Measurements from ENCODE around the gene GTF2H3.

Gene GTF2H3

DNA sequence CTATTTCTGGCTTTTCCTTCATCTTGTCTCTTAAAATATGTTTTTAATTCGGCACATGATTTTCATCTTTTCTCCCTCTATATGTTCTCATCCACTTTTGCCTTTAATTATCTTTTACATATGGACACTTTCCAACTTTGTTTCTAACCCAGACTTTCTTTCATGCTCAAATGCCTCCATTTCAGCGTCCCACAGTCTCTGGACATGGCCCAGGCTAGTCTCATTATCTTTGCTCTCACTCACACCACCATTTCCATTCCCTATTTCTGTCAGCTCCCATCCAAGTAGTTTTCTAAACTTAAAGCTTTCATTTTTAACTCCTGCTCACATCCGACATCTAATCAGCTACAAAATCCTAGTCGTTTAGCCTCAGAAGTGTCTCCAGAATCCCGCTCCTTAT lies 14.8 kb downstream of the GTF2H3 start:
- no peak for DNase-seq

DNA sequence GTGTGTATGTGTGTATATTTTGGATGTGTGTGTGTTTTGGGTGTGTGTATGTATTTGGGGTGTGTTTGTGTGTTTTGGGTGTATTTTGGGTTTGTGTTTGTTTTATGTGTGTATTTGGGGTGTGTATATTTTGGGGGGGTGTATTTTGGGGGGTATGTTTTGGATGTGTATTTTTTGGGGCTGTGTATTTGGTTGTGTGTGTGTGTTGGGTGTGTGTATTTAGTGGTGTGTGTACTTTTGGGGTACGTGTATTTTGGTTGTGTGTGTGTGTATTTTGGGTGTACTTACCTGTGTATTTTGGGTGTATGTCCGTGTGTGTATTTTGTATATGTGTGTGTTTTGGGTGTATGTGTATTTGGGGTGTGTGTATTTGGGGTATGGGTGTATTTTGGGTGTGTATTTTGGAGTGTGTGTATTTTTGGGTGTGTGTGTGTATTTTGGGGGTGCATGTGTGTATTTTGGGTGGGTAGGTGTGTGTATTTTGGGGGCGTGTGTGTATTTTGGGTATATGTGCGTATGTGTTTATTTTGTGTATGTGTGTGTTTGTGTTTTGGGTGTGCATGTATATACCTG lies 20.6 kb downstream of the GTF2H3 start:
- no peak for DNase-seq

DNA sequence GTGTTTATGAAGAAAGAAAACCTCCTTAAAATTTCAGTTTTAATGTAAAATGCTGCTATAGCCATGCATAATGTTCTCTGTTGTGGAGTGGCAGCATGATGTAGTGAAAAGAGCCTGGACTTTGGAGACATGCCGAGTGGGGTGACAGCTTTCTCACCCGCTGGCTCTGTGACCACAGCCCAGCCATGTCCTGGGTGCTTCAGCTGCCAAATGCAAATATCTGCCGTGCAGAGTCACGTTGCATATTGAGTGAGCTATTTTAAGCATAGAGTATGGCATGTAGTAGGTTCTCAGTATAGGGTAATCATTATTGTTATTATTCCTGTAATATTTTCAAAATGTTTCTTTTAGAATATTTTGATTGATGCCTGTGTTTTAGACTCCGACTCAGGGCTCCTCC lies 21.8 kb downstream of the GTF2H3 start:
- no peak for DNase-seq

DNA sequence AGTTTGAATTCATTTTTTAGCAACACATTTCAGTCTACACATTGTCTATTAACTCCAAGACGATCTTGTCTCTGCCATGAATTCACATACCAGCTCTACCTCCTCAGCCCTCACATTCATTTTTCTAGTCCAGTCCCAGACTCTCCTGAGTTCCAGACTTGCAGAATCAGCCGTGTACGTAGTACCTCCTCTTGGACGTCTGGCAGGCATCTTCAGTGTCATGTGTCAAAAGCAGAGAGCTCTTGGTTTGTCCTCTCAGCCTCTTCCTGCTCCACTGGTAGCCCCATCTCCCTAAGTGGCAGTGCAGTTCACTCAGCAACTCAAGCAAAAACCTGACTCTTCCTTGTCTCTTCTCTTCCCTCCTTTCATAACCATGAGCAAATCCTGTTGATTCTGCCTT lies 22.8 kb downstream of the GTF2H3 start:
- no peak for DNase-seq

DNA sequence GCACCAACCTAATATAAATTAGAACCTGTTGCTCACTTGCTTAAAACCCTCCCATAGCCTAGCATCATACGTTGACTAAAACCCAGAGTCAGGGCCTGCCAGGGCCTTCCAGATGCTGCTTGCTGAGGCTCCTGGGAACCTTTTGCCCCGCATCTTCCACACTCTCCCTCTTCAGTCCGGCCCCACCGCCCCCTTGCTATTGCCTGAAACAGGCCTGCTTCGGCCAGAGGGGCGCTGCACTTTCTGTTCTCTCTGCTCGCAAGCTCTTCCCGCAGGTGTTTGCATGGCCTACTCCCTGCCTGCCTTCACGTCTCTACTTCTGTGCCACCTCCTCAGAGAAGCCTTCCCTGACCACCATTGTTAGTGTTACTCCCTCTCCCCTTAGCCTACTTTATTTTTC lies 23.6 kb downstream of the GTF2H3 start:
- DNase-seq: no peak

DNA sequence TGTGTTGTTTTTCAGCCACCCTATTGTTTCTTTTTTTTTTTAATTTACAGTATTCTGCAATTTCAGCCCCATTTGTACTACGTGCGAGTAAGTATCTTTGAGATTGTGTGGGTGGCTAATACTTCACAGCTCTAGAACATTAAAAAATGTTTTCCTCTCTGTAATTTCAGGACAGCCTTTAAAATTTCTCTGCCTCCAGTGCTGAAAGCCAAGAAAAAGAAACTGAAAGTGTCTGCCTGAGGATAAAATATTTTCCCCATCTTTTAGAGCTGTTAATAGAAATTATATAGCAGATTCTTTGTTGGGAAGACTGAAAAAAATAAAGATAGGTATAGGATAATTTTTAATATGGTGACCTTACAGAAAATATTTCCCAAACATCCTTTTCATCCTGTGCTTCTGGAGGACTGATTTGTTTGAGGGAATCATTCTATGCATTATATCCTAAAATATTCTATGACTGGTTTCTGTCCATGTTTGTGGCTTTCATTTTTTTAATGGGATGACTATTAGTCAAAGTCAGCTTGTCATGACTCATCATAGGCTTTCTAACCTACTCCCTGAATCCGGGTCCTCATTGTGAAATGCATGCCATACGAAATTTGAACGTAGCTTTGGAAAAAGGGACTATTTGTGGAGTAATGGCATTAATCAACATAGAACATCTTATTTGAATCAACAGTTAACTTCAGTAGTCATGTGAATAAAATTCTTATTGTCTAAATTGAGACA lies 26.5 kb downstream of the GTF2H3 start:
- DNase-seq: no peak

DNA sequence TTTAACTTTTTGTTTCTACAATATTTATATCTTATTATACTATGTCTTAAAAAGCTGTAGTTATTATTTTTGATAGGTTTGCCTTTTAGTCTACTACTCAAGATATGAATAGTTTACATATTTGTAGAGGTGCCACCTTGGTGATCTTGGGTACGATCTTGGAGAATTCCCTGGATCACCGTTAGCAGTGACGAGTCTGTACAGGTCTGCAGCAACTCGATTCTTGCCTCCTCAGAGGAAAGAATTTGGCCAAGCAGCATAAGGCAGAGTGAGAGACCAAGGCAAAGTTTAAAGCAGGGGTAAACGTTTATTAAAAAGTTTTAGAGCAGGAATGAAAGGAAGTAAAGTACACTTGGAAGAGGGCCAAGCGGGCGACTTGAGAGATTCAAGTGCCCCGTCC lies 34.1 kb downstream of the GTF2H3 start:
- no peak for DNase-seq

DNA sequence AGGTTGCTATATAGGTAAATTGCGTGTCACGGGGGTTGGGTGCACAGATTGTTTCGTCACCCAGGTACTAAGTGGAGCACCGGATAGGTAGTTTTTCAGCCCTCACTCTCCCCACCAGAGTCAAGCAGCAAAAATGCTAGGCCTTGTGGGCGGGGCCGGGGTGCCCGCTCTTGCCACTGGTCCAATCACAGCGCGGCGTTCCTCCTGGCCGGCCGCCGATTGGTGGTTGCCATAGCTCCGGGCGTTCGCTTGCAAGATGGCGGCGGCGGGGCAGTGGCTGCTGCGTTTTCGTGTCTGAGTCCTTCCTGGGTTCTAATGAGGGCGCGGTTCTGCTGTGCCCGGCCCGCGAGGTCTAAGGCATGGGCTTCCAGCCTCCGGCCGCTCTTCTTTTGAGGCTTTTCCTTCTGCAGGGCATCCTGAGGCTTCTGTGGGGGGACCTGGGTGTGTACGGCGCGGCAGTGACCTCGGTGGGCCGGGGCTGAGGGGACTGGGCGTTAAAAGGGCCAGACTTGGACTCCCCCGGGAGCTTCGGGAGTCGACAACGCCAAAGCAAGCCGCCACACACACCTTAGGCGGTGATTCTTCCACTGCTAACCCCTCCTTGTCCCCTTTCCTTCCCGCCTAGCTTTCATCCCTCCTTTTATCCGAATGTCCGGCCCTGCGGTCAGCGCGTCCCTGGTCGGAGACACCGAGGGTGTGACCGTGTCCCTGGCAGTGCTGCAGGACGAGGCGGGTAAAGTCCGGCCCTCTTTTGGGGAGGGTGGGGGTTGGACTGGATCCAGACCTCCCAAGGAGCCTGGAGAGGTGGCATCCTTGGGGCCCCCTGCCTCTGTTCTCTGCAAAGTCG lies 37.5 kb downstream of the GTF2H3 start, which contains the start of gene TCTN2:
Gene TCTN2 (plus strand): TSS at position 232 of the 847 bp plus-strand sequence. CDS start 128 bp downstream, at position 360.
- DNase-seq: peak; percentile 90

DNA sequence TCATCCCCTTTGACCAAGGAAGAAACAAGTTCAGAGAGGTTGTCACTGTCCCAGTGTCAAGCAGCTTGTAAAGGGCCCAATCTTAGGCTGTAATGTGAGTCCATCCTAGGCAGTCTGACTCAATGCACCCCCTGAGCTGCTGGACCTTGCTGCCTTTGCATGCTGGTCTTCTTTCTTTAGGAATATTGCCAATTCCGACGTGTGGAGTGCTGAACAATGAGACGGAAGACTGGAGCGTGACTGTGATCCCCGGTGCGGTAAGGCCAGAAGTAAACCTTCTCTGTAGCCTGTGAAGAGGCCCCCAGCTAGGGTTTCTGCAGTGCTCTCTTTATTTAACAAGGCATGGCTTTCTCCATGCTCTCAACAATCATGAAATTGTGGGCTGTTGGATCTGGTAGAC lies 38.2 kb downstream of the GTF2H3 start:
- no peak for DNase-seq

DNA sequence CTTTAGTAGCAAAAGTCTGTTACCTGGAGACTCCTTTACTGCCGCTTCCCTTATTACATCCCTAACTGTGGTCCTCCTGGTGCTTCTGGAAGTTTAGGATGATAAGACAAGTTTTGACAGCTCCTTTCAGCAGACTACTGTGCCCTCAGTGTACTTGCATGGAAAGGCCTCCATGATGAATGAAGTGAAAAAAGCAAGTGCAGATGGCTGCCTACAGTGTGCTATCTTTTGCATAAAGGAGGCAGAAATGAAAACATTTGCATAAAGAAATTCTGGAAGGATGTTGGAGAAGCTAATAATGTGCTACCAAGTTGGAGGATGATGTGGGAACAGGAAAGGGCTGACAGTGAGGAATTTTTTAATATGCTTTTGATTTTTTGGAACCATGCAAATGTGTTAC lies 41.8 kb downstream of the GTF2H3 start:
- no peak for DNase-seq

DNA sequence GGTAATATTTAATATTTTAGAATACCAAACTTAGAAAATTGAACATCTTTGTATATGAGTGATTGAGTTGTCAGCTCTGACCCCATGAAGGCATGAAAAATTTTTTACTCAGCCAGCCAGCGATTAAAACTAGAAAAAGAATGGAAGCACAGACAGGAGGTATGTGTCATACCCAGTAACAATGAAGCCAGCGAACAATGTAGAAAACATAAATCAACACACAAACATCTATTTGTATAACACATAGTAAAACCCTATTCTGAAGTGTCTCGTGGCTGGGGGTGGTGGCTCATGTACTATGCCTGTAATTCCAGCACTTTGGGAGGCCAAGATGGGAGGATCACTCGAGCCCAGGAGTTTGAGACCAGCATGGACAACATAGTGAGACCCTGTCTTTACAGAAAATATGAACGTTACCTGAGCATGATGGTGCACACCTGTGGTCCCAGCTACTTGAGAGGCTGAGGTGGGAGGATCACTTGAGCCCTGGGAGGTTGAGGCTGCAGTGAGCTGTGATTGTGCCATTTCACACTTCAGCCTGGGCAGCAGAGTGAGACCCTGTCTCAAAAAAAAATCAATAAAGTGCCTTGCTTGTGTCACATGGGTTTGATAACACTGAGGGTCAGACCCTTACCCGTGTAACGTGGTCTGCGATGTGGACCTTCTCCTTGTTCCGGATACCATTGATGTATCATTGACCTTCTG lies 43.1 kb downstream of the GTF2H3 start:
- no peak for DNase-seq

DNA sequence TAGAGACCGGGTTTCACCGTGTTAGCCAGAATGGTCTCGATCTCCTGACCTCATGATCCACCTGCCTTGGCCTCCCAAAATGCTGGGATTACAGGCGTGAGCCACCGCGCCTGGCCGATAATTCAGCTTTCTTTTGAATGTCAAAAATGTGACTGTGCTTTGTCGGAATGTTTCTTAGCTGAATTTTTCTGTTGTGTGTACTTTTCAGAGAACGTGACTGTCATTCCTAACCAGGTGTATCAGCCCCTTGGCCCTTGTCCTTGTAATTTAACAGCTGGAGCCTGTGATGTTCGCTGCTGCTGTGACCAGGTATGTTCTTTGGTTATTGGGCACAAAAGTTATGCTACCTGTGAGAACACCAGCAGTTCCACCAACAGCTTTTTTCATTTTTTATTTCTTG lies 45.4 kb downstream of the GTF2H3 start:
- no peak for DNase-seq

DNA sequence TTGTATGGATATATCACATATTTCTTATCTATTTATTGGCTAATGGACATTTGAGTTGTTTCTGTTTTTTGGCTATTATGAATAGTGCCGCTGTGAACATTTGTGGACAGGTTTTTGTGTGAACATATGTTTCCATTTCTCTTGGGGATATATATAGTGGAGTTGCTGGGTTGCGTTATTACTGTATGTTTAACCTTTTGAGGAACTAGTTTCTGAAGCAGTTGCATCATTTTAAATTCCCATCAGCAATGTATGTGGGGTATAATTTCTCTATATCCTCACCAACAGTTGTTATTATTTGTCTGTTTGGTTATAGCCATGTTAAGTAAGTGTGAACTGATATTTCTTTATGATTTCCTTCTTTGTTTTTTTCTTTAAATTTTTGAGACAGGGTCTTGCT lies 48.0 kb downstream of the GTF2H3 start:
- no peak for DNase-seq

DNA sequence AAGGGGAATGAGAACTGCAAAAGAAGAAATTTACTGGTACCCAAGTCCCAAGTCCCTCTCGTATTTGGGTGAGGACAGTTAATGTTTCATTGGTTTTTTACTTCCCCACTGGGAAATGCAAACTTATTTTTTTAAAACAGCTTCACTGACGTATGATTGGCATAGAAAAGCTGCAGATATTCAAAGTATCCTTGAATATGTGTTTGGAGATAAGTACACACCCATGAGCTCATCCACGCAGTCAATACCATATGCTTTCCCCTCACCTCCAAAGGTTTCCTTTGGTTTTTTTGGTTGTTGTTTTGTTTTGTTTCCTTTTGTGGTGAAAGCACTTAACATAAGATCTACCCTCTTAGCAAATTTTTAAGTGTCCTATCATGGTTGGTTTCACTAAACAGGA lies 50.3 kb downstream of the GTF2H3 start:
- DNase-seq: no peak

DNA sequence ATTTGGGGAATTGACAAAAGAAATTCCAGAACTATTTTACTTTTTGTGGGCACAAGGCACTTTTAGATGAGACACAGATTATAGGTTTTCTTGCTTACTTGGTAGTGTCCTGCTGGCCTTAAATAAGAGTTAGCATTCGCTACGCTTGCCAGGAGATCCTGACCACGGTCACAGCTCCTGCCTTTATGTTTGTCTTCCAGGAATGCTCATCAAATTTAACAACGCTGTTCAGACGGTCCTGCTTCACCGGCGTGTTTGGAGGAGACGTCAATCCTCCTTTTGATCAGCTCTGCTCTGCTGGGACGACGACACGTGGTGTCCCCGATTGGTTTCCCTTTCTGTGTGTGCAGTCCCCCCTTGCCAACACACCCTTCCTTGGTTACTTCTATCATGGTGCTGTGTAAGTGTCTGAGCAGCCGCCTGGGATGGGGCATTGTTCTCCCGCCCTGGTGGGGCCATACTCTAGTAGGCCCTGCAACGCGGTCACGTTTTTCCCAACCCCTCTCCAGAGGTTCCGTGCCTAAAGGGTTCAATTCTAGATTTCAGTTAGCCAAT lies 53.1 kb downstream of the GTF2H3 start:
- no peak for DNase-seq

DNA sequence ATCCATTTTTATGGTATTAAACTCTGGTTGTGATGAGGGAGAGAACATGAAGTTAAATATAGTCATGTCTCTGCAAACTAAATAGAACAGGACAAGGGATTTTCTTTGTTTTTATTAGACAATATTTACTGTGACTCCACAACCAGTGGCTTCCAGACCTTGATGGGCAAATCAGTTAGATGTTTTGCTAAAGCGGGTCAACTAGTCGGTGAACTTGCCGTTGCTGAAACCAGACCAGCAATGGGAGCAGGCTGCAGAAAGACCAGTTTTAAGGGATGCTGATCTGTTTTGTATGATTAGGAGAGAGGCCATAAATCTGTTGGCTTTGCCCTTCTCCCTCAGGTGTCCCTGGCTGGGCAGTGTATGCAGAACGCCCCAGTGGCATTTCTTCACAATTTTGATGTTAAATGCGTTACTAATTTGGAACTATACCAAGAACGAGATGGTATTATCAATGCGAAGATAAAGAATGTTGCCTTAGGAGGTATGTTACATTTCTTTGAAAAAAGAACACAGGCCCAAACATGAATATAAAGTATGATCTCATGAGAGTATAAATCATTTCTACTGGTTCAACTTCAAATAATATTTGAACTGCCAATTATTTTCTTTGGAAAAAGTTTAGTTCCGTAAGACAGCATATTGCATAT lies 56.7 kb downstream of the GTF2H3 start:
- no peak for DNase-seq

DNA sequence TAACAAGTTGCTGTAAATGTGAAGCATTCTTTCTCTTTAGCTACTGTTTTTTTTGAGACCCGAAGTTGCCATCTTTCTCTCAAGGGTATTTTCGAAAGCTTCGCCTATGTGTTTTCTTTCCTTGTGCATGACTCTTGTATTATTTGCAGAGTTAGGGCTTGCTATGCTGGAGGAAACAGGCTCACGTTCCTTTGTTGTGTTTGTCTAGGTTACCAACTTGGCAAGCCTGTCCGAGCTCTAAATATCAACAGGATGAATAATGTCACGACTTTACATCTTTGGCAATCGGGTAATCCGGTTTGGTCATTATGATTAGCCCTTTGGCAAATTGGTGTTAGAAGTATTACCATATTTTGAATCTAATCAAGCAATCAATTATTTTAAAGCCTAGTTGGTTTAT lies 62.6 kb downstream of the GTF2H3 start:
- DNase-seq: no peak

DNA sequence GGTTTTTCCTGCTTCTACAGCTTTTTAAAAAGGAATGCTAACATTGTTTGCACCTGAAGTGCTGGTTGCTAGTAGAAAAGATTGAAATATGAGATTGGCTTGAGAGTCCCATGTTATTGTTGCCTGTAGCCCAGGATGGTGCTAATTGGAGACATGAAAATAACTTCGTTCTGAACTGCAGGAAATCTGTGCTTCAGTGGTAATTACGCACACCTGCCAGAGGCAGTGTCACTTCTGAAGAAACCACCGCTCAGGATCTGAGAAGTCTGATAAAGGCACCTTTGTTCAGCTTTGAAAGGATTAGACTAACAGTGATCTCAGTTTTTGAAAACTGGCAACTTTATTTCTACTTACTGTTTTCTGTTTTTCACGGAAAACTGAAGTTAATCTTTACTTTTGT lies 63.0 kb downstream of the GTF2H3 start:
- no peak for DNase-seq

DNA sequence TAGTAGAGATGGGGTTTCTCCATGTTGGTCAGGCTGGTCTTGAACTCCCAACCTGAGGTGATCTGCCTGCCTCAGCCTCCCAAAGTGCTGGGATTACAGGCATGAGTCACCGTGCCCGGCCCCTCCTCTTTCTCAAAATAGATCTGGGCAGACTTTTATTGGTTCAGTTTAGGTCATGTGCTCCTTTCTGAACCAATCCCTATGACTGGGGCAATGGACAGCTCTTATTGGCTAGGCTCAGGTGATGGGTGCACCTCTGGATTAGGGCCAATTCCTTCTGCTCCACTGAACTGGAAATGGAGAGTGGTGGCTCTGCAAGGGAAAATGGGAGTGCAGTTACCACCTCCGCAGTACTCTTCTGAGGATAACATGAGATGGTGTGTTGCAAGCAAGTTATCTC lies 72.3 kb downstream of the GTF2H3 start:
- DNase-seq: no peak

DNA sequence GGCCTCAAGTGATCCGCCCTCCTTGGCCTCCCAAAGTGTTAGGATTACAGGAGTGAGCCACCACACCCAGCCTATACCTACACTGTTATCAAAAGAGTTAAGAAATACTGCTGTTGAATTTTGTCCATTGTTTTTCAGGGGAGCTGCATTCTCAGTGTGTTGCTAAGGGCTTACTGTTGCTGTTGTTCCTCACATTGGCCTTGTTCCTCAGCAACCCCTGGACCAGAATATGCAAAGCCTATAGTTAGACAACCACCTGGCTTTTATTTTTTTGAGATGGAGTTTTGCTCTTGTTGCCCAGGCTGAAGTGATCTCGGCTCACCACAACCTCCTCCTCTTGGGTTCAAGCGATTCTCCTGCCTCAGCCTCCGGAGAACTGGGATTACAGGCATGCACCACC lies 73.8 kb downstream of the GTF2H3 start:
- no peak for DNase-seq

All from activated T-cell treated with anti-CD3 and anti-CD28 coated beads for 4 hours (primary cell).